Neural cell (in vitro differentiated cells): Measurements from ENCODE around the gene CFAP65.

Experiments used
- EP300 ChIP-seq: fragments of 450-650 bp; conservative IDR thresholded peaks from 2 replicates; pipeline ENCODE4 v1.6.1; 2014; ENCODE audit warnings: antibody characterized with exemption, mild to moderate bottlenecking, moderate library complexity; ENCODE audit not compliant: poor library complexity, severe bottlenecking
- EZH2 ChIP-seq: fragments of 200-600, 300-800 bp; shearing (Covaris generic), sonication (generic); IDR thresholded peaks from 2 replicates; pipeline ENCODE4 v1.6.1; 2014; ENCODE audit warnings: antibody characterized with exemption, low read length, borderline replicate concordance, mild to moderate bottlenecking; ENCODE audit not compliant: insufficient read depth, poor library complexity, severe bottlenecking
- POLR2AphosphoS5 ChIP-seq: IDR thresholded peaks from 2 replicates; pipeline ENCODE4 v1.6.1; 2012
- RAD21 ChIP-seq: fragments of 450-650 bp; conservative IDR thresholded peaks from 2 replicates; pipeline ENCODE4 v1.6.1; 2014; ENCODE audit warnings: antibody characterized with exemption, mild to moderate bottlenecking, moderate library complexity
- SMC3 ChIP-seq: fragments of 450-650 bp; conservative IDR thresholded peaks from 2 replicates; pipeline ENCODE4 v1.6.1; 2014; ENCODE audit warnings: antibody characterized with exemption, mild to moderate bottlenecking, moderate library complexity; ENCODE audit not compliant: poor library complexity
- TAF1 ChIP-seq: IDR thresholded peaks from 2 replicates; pipeline ENCODE4 v1.6.1; 2012; ENCODE audit warnings: low read depth
- TF ChIP-seq, protein P1 (sequence below): fragments of 450-650 bp; IDR thresholded peaks from 2 replicates; pipeline ENCODE4 v1.5.1; 2014; ENCODE audit warnings: antibody characterized with exemption, mild to moderate bottlenecking, moderate library complexity; ENCODE audit not compliant: poor library complexity, severe bottlenecking
- TF ChIP-seq, protein P2 (sequence below): IDR thresholded peaks from 2 replicates; pipeline ENCODE4 v1.6.1; 2012; ENCODE audit warnings: borderline replicate concordance

DNA sequence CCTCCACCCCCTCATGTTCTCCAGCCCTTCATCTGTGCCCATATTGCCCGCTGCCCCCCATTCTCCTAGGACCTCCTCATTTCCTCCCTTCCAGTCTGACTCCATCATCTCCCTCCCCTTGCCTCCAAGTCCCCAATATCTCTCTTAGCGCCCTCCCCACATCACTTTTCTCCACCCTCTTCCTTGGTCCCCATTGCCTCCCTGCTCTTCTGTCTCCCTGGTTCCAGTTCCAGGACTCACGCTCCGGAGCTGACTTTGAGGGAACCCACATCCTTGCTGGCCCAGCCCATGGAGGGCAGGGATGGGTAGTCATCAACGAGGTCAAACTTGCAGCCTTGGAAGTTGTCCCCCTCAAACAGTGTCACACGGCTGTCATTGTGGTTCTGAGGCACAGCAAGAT, 50.7 kb downstream of the CFAP65 start:
- no peak for TF ChIP-seq EZH2
- TF ChIP-seq, protein P1, sequence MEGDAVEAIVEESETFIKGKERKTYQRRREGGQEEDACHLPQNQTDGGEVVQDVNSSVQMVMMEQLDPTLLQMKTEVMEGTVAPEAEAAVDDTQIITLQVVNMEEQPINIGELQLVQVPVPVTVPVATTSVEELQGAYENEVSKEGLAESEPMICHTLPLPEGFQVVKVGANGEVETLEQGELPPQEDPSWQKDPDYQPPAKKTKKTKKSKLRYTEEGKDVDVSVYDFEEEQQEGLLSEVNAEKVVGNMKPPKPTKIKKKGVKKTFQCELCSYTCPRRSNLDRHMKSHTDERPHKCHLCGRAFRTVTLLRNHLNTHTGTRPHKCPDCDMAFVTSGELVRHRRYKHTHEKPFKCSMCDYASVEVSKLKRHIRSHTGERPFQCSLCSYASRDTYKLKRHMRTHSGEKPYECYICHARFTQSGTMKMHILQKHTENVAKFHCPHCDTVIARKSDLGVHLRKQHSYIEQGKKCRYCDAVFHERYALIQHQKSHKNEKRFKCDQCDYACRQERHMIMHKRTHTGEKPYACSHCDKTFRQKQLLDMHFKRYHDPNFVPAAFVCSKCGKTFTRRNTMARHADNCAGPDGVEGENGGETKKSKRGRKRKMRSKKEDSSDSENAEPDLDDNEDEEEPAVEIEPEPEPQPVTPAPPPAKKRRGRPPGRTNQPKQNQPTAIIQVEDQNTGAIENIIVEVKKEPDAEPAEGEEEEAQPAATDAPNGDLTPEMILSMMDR = no peak
- TF ChIP-seq, protein P2, sequence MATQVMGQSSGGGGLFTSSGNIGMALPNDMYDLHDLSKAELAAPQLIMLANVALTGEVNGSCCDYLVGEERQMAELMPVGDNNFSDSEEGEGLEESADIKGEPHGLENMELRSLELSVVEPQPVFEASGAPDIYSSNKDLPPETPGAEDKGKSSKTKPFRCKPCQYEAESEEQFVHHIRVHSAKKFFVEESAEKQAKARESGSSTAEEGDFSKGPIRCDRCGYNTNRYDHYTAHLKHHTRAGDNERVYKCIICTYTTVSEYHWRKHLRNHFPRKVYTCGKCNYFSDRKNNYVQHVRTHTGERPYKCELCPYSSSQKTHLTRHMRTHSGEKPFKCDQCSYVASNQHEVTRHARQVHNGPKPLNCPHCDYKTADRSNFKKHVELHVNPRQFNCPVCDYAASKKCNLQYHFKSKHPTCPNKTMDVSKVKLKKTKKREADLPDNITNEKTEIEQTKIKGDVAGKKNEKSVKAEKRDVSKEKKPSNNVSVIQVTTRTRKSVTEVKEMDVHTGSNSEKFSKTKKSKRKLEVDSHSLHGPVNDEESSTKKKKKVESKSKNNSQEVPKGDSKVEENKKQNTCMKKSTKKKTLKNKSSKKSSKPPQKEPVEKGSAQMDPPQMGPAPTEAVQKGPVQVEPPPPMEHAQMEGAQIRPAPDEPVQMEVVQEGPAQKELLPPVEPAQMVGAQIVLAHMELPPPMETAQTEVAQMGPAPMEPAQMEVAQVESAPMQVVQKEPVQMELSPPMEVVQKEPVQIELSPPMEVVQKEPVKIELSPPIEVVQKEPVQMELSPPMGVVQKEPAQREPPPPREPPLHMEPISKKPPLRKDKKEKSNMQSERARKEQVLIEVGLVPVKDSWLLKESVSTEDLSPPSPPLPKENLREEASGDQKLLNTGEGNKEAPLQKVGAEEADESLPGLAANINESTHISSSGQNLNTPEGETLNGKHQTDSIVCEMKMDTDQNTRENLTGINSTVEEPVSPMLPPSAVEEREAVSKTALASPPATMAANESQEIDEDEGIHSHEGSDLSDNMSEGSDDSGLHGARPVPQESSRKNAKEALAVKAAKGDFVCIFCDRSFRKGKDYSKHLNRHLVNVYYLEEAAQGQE = no peak
- no peak for TF ChIP-seq POLR2AphosphoS5
- TF ChIP-seq EP300 = no peak
- TF ChIP-seq SMC3 = no peak
- no peak for TF ChIP-seq RAD21
- TF ChIP-seq TAF1 = no peak
